Hematopoietic multipotent progenitor cell treated with erythropoietin and hydrocortisone succinate and interleukin-3 and kit ligand, for 6 days (in vitro differentiated cells): ENCODE measurements around the gene NPHP3.
A peak's percentile ranks its signal among the peaks of the same experiment; 100 is the strongest.
"Not testable (repeated sequence)": the region's sequence is repeated elsewhere in the genome, so short reads cannot be mapped to it uniquely, and the experiment has no call there.

Experiments used
- DNase-seq: peaks from one replicate; pipeline ENCODE4 v3.0.0-alpha.2; 2015

Gene NPHP3

DNA sequence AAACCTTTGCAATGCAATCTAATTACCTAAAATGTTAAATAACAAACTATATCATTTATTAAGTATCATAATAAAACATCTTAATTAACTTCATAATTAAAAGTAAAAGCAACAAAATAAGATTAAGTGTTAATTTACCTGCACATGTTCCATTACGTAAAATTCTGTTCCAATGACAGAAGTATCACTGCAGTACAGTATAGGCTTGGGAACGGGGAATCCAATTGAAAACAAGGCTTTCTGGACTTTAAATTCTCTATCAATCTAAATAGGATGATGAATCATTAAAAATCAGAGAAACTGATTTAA lies 79.7 kb downstream of the NPHP3 start:
- no peak for DNase-seq

DNA sequence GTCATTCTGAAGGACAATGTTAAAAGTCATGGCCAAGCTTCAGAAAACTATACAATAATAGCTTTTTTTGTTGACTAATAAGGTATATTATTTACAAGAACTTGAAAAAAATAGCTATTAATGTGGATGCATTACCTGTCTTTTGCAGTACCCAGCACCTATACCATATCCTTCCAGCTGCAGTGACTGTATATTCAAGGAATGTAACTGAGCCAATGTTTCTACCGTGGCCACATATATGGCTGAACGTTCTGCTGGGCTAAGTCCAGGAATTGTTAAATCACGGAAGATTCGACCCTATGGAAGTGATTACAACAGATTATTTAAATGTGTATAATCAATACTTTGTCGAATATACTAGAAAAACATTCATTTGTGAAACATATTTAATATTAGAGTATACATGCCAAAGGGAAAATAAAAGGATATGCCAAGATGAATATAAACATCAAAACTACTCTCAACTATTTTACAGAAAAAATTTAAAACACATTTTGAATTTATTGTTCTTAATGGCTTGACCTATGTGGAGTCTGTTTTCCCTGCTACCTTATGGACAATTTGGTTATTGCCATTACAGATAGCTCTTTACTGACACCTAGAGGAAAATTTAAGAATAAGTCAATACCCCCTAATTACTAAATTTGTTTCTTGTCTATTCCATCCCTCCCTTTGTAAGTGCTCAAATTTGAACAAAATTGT lies 80.2 kb downstream of the NPHP3 start:
- DNase-seq, result peak; percentile 82

DNA sequence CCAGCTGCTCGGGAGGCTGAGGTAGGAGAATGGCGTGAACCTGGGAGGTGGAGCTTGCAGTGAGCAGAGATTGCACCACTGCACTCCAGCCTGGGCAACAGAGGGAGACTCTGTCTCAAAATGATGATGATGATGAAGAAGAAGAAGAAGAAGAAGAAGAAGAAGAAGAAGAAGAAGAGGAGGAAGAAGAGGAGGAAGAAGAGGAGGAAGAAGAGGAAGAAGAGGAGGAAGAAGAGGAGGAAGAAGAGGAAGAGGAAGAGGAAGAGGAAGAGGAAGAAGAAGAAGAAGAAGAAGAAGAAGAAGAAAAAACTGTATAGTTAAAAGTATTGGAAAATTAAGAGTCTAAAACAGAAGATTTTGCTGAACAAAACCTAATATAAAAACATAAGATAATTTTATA lies 80.8 kb downstream of the NPHP3 start:
- not testable (repeated sequence) for DNase-seq

DNA sequence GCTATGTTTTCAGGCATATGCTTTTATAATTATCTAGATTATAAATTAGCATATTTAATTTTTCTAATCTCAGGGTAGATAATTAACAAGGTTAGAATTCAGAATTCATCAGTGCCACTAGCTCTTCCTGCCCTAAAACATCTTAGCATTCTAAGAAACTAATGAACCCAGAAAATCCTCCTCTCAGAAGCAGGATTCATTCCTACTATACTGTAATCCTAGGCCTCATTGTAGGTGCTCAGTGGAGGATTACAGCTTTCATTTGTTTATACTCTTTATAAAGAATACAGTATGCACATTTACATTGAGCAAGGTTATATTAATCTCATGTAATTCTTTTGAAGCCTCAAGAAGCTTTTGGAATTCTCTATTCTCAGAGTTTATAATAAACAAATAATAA lies 83.5 kb downstream of the NPHP3 start:
- no peak for DNase-seq

DNA sequence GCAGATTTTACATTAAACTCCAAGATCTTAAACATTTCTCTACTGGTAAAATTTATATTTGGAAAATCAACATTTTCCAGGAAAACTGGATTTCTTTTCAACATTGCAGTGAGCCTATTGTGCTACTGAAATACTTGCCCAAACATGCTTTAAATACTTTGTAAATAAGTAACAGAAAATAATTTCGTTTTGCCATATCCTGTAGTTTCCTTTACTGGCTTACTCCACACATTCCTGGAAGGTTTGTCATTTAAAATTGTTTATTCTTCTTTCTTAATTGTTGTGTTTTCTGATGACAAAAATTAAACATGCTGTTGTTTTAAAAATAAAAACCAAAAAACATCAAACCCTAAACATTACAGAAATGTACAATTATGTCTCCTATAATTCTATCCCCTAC lies 84.6 kb downstream of the NPHP3 start:
- DNase-seq, result no peak

DNA sequence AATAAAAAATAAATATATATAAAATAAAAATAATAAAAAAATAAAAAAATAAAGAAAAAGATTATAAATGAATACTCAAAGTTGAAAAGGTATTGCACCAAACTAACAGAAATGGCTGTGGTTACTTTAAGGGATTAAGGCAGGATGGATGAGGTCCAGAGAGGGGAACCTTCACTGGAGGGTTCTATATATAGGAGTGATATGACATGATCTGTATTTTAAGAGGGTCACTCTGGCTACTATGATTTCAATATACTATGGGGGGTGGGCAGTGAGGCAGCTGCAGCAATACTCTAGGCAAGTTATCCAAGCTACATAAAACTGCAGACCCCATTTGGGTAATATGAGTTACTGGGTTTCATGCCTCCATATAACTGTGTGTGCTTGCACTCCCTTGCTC lies 87.2 kb downstream of the NPHP3 start:
- DNase-seq, result no peak
